ENCODE data around the gene SMAD4.
"Not testable (repeated sequence)": the region's sequence is repeated elsewhere in the genome, so short reads cannot be mapped to it uniquely, and the experiment has no call there.

SMAD4 gene

GRCh38 chr18:51092117-51092516 is 62.1 kb downstream of the SMAD4 start:
- H3K4me1 ChIP-seq (ENCODE audit: control insufficient read depth, insufficient read depth, low read length), result no peaks in the 10 kb centered on the region
- H3K27ac ChIP-seq (ENCODE audit: low read length), result no peak overlapping the region
- H3K9me3 ChIP-seq (ENCODE audit: control insufficient read depth in 2 of 2, low read length in 2 of 2), result peaks cover 0 to 6% of the 10 kb centered on the region in 2 donors
- no peak overlapping the region for H3K4me3 ChIP-seq (ENCODE audit: low read length in 2 of 2)
- no peak overlapping the region for H3K9ac ChIP-seq (ENCODE audit: low read length in 2 of 2)
- H3K36me3 ChIP-seq (ENCODE audit: control insufficient read depth in 2 of 2, insufficient read depth in 2 of 2, low read length in 2 of 2), result no peaks in the 10 kb centered on the region
- no peaks in the 10 kb centered on the region for H3K27me3 ChIP-seq (ENCODE audit: control insufficient read depth in 1 of 2, insufficient read depth in 2 of 2, low read length in 2 of 2)

DNA sequence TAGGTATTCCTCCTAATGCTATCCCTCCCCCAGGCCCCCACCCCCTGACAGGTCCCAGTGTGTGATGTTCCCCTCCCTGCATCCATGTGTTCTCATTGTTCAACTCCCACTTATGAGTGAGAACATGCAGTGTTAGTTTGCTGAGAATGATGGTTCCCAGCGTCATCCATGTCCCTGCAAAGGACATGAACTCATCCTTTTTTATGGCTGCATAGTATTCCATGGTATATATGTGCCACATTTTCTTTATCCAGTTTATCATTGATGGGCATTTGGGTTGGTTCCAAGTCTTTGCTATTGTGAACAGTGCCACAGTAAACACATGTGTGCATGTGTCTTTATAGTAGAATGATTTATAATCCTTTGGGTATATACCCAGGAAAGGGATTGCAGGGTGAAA is 63.0 kb downstream of the SMAD4 start:
- H3K27me3 ChIP-seq (ENCODE audit: control insufficient read depth in 1 of 2, insufficient read depth in 2 of 2, low read length in 2 of 2); H3K27ac ChIP-seq (ENCODE audit: low read length); H3K4me3 ChIP-seq (ENCODE audit: low read length in 2 of 2); H3K9me3 ChIP-seq (ENCODE audit: control insufficient read depth in 2 of 2, low read length in 2 of 2); H3K36me3 ChIP-seq (ENCODE audit: control insufficient read depth in 2 of 2, insufficient read depth in 2 of 2, low read length in 2 of 2); H3K4me1 ChIP-seq (ENCODE audit: control insufficient read depth, insufficient read depth, low read length); H3K9ac ChIP-seq (ENCODE audit: low read length in 2 of 2): not testable (repeated sequence)

GRCh38 chr18:51097021-51097822 is 67.2 kb downstream of the SMAD4 start:
- H3K9me3 ChIP-seq (ENCODE audit: control insufficient read depth in 2 of 2, low read length in 2 of 2), result no peaks in the 10 kb centered on the region
- H3K36me3 ChIP-seq (ENCODE audit: control insufficient read depth in 2 of 2, insufficient read depth in 2 of 2, low read length in 2 of 2), result no peaks in the 10 kb centered on the region
- no peaks in the 10 kb centered on the region for H3K4me1 ChIP-seq (ENCODE audit: control insufficient read depth, insufficient read depth, low read length)
- H3K27ac ChIP-seq (ENCODE audit: low read length), result no peak overlapping the region
- no peaks in the 10 kb centered on the region for H3K27me3 ChIP-seq (ENCODE audit: control insufficient read depth in 1 of 2, insufficient read depth in 2 of 2, low read length in 2 of 2)
- no peak overlapping the region for H3K4me3 ChIP-seq (ENCODE audit: low read length in 2 of 2)
- H3K9ac ChIP-seq (ENCODE audit: low read length in 2 of 2), result no peak overlapping the region

DNA sequence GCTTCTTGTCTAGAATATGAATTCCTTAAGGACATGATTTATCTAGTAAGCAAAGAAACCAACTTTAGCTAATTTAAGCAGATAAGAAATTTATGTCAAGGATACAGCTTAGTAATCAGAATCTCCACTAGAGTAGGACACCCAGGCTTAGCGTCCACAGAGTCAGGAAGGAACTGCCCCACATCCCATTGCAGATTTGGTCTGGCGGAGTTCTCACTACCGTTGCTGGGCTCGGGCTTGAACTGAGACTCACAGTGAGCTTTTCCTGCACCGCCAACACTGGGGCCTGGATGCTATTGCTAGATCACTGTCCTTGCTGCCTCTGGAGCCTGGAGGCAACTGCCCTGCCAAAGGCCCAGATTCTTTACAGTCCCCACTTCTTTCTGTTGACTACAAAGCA is 68.1 kb downstream of the SMAD4 start:
- H3K27ac ChIP-seq (ENCODE audit: low read length), result no peak overlapping the region
- no peaks in the 10 kb centered on the region for H3K27me3 ChIP-seq (ENCODE audit: control insufficient read depth in 1 of 2, insufficient read depth in 2 of 2, low read length in 2 of 2)
- H3K9ac ChIP-seq (ENCODE audit: low read length in 2 of 2), result no peak overlapping the region
- no peaks in the 10 kb centered on the region for H3K9me3 ChIP-seq (ENCODE audit: control insufficient read depth in 2 of 2, low read length in 2 of 2)
- H3K4me1 ChIP-seq (ENCODE audit: control insufficient read depth, insufficient read depth, low read length), result no peaks in the 10 kb centered on the region
- no peaks in the 10 kb centered on the region for H3K36me3 ChIP-seq (ENCODE audit: control insufficient read depth in 2 of 2, insufficient read depth in 2 of 2, low read length in 2 of 2)
- no peak overlapping the region for H3K4me3 ChIP-seq (ENCODE audit: low read length in 2 of 2)

GRCh38 chr18:51098513-51098912 is 68.5 kb downstream of the SMAD4 start:
- no peak overlapping the region for H3K4me3 ChIP-seq (ENCODE audit: low read length in 2 of 2)
- no peaks in the 10 kb centered on the region for H3K27me3 ChIP-seq (ENCODE audit: control insufficient read depth in 1 of 2, insufficient read depth in 2 of 2, low read length in 2 of 2)
- H3K4me1 ChIP-seq (ENCODE audit: control insufficient read depth, insufficient read depth, low read length), result no peaks in the 10 kb centered on the region
- H3K9me3 ChIP-seq (ENCODE audit: control insufficient read depth in 2 of 2, low read length in 2 of 2), result no peaks in the 10 kb centered on the region
- H3K9ac ChIP-seq (ENCODE audit: low read length in 2 of 2), result no peak overlapping the region
- H3K36me3 ChIP-seq (ENCODE audit: control insufficient read depth in 2 of 2, insufficient read depth in 2 of 2, low read length in 2 of 2), result no peaks in the 10 kb centered on the region
- no peak overlapping the region for H3K27ac ChIP-seq (ENCODE audit: low read length)

DNA sequence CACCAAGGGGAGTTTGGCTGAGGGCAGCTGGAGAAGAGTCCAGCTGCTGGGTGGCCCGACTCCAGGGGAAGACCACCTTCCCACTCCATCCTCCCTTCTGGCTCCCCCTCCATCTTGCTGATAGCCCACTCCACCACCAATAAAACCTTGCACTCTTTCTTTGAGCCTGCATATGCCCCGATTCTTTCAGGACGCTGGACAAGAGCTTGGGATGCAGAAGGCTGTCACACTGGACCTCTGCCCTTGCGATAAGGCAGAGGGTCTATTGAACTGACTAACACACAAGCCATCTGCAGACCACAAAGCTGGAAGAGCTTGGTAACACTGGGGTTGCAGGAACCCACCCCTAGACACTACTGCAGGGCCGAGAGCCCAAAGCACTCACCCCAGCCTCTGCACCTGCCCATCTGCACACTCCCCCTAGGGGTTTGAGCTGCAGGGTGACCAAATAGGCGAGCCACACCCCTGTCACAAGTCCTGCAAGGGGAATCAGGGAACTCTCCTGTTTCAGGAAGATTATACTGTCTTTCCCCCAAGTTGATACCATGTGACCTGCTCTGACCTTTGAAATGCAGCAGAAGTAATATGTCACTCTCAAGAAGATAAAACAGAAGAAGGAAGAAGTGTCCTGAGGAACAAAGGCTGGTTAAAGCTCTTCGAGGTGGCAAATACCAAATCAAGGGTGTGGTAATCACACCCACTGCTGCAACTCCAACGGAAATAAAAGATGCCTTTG is 70.5 kb downstream of the SMAD4 start:
- no peak overlapping the region for H3K27ac ChIP-seq (ENCODE audit: low read length)
- H3K36me3 ChIP-seq (ENCODE audit: control insufficient read depth in 2 of 2, insufficient read depth in 2 of 2, low read length in 2 of 2), result no peaks in the 10 kb centered on the region
- H3K9ac ChIP-seq (ENCODE audit: low read length in 2 of 2), result no peak overlapping the region
- H3K4me3 ChIP-seq (ENCODE audit: low read length in 2 of 2), result no peak overlapping the region
- no peaks in the 10 kb centered on the region for H3K9me3 ChIP-seq (ENCODE audit: control insufficient read depth in 2 of 2, low read length in 2 of 2)
- no peaks in the 10 kb centered on the region for H3K4me1 ChIP-seq (ENCODE audit: control insufficient read depth, insufficient read depth, low read length)
- H3K27me3 ChIP-seq (ENCODE audit: control insufficient read depth in 1 of 2, insufficient read depth in 2 of 2, low read length in 2 of 2), result no peaks in the 10 kb centered on the region

DNA sequence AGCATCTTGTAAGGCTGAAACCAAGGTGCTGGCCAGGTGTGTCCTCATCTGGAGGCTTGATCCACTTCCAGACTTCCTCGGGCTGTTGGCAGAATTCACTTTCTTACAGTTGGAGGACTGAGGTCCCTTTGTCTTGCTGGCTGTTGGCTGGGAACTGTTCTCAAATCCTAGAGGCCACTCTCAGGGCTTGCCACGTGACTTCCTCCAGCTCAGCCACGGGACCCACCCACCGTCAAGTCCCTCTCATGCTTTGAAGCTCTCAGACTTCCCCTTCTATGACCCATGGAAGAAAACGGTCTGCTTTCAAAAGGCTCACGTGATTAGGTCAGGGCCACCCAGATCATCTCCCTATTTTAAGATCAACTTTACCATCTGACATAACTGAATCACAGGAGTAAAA is 77.1 kb downstream of the SMAD4 start:
- Histone ChIP-seq H3K9ac (ENCODE audit: low read length in 2 of 2) (no peak overlapping the region), H3K27me3 (ENCODE audit: control insufficient read depth in 1 of 2, insufficient read depth in 2 of 2, low read length in 2 of 2) (no peaks in the 10 kb centered on the region)

DNA sequence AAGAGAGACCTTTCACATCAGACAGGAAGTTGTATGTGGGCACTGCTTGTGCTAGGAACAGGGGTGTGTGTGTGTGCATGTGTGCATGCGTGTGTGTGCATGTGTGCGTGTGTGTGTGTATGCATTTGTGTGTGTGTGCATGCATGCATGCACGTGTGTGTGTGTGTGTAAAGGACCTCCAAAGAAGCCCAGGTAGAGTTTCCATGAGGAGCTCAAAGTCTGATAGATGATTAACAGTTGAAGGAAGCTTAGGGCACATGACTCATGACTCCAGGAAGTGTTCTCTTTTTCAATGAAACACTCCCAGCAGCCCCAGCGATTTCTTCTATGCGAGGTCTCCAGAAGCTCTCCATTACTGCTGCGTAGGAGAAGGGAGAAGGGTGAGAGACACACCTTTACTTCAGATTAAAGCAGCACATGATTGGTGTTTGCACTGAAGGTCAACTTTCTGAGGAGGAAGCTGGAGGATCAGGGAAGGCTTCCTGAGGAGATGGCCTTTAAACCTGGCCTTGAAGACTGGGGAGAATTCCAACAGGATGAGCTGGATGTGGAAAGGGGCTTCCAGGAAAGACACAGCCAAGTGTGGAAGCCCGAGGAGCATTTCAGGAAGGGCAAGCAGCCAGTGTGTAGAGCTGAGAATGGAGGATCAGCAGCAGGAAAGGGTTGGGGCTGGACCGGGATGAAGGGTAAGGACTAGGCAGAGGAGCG is 77.7 kb downstream of the SMAD4 start:
- peaks cover 7% of the 10 kb centered on the region for H3K4me1 ChIP-seq (ENCODE audit: control insufficient read depth, insufficient read depth, low read length)
- no peak overlapping the region for H3K27ac ChIP-seq (ENCODE audit: low read length)
- no peaks in the 10 kb centered on the region for H3K9me3 ChIP-seq (ENCODE audit: control insufficient read depth in 2 of 2, low read length in 2 of 2)
- no peak overlapping the region for H3K4me3 ChIP-seq (ENCODE audit: low read length in 2 of 2)
- H3K27me3 ChIP-seq (ENCODE audit: control insufficient read depth in 1 of 2, insufficient read depth in 2 of 2, low read length in 2 of 2), result no peaks in the 10 kb centered on the region
- no peak overlapping the region for H3K9ac ChIP-seq (ENCODE audit: low read length in 2 of 2)
- H3K36me3 ChIP-seq (ENCODE audit: control insufficient read depth in 2 of 2, insufficient read depth in 2 of 2, low read length in 2 of 2), result no peaks in the 10 kb centered on the region

More for the DNA sequence above, 77.1 kb downstream of the SMAD4 start:
- Histone ChIP-seq H3K27ac (ENCODE audit: low read length) (no peak overlapping the region), H3K4me1 (ENCODE audit: control insufficient read depth, insufficient read depth, low read length) (peaks cover 7% of the 10 kb centered on the region), H3K4me3 (ENCODE audit: low read length in 2 of 2) (no peak overlapping the region), H3K36me3 (ENCODE audit: control insufficient read depth in 2 of 2, insufficient read depth in 2 of 2, low read length in 2 of 2) (no peaks in the 10 kb centered on the region), H3K9me3 (ENCODE audit: control insufficient read depth in 2 of 2, low read length in 2 of 2) (no peaks in the 10 kb centered on the region)

GRCh38 chr18:51108330-51108729 is 78.3 kb downstream of the SMAD4 start:
- H3K36me3 ChIP-seq (ENCODE audit: control insufficient read depth in 2 of 2, insufficient read depth in 2 of 2, low read length in 2 of 2), result no peaks in the 10 kb centered on the region
- H3K9me3 ChIP-seq (ENCODE audit: control insufficient read depth in 2 of 2, low read length in 2 of 2), result no peaks in the 10 kb centered on the region
- no peak overlapping the region for H3K4me3 ChIP-seq (ENCODE audit: low read length in 2 of 2)
- no peak overlapping the region for H3K27ac ChIP-seq (ENCODE audit: low read length)
- peaks cover 7% of the 10 kb centered on the region for H3K4me1 ChIP-seq (ENCODE audit: control insufficient read depth, insufficient read depth, low read length)
- H3K9ac ChIP-seq (ENCODE audit: low read length in 2 of 2), result no peak overlapping the region
- H3K27me3 ChIP-seq (ENCODE audit: control insufficient read depth in 1 of 2, insufficient read depth in 2 of 2, low read length in 2 of 2), result no peaks in the 10 kb centered on the region

- no peaks in the 10 kb centered on the region for H3K27me3 ChIP-seq (ENCODE audit: control insufficient read depth in 1 of 2, insufficient read depth in 2 of 2, low read length in 2 of 2)
- peaks cover 7% of the 10 kb centered on the region for H3K4me1 ChIP-seq (ENCODE audit: control insufficient read depth, insufficient read depth, low read length)
- no peaks in the 10 kb centered on the region for H3K36me3 ChIP-seq (ENCODE audit: control insufficient read depth in 2 of 2, insufficient read depth in 2 of 2, low read length in 2 of 2)
- no peaks in the 10 kb centered on the region for H3K9me3 ChIP-seq (ENCODE audit: control insufficient read depth in 2 of 2, low read length in 2 of 2)
- no peak overlapping the region for H3K9ac ChIP-seq (ENCODE audit: low read length in 2 of 2)
- no peak overlapping the region for H3K27ac ChIP-seq (ENCODE audit: low read length)
- H3K4me3 ChIP-seq (ENCODE audit: low read length in 2 of 2), result peak overlapping the region in 1 of 2 donors; percentile 52
Measured at GRCh38 chr18:51110073-51110797, 80.2 kb downstream of the SMAD4 start.
